ENCODE measurements around the gene ORAI1. TPM values are rescaled to one million over a fixed set of nuclear protein-coding genes. Genes with fewer than 3 reads are reported as not detected.

The ORAI1 gene
- total and polyA plus RNA-seq, 2 experiments from 2014 or later, result 15.0 to 39.1 TPM

DNA sequence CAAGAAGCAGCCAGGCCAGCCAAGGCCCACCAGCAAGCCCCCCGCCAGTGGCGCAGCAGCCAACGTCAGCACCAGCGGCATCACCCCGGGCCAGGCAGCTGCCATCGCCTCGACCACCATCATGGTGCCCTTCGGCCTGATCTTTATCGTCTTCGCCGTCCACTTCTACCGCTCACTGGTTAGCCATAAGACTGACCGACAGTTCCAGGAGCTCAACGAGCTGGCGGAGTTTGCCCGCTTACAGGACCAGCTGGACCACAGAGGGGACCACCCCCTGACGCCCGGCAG, 15.0 kb downstream of the ORAI1 start:
- Histone ChIP-seq H3K4me3 (no peak overlapping the region), H3K36me3 (replicated peaks; ENCODE audit: insufficient read depth, low read depth) (no peaks in the 10 kb centered on the region), H3K4me1 (ENCODE audit: insufficient read depth) (no peaks in the 10 kb centered on the region), H2AFZ (no peak overlapping the region), H4K20me1 (ENCODE audit: insufficient read depth, poor library complexity, severe bottlenecking) (no peaks in the 10 kb centered on the region), H3K27ac (no peak overlapping the region), H3K9me2 (replicated peaks; ENCODE audit: insufficient read depth) (no peaks in the 10 kb centered on the region), H3K27me3 (no peaks in the 10 kb centered on the region), H3K9me3 (ENCODE audit: low read depth) (no peaks in the 10 kb centered on the region), H3K79me2 (peaks cover 27% of the 10 kb centered on the region), H3K4me2 (no peak overlapping the region)
- over 99% methylated on average over 18 of the region's 18 CpGs for WGBS (ENCODE audit: low lambda C conversion rate, missing lambda C conversion rate)
- TF ChIP-seq, protein P1, sequence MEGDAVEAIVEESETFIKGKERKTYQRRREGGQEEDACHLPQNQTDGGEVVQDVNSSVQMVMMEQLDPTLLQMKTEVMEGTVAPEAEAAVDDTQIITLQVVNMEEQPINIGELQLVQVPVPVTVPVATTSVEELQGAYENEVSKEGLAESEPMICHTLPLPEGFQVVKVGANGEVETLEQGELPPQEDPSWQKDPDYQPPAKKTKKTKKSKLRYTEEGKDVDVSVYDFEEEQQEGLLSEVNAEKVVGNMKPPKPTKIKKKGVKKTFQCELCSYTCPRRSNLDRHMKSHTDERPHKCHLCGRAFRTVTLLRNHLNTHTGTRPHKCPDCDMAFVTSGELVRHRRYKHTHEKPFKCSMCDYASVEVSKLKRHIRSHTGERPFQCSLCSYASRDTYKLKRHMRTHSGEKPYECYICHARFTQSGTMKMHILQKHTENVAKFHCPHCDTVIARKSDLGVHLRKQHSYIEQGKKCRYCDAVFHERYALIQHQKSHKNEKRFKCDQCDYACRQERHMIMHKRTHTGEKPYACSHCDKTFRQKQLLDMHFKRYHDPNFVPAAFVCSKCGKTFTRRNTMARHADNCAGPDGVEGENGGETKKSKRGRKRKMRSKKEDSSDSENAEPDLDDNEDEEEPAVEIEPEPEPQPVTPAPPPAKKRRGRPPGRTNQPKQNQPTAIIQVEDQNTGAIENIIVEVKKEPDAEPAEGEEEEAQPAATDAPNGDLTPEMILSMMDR (IDR thresholded peaks at IDR 0.05; ENCODE audit: poor library complexity), result no peak
- no peak for TF ChIP-seq EZH2 (IDR thresholded peaks at IDR 0.05; ENCODE audit: borderline replicate concordance)
- no peak for TF ChIP-seq EZH2phosphoT487 (IDR thresholded peaks at IDR 0.05; ENCODE audit: low read depth, severe bottlenecking, unreplicated experiment)
- no peak for DNase-seq (ENCODE audit: low spot score)

DNA sequence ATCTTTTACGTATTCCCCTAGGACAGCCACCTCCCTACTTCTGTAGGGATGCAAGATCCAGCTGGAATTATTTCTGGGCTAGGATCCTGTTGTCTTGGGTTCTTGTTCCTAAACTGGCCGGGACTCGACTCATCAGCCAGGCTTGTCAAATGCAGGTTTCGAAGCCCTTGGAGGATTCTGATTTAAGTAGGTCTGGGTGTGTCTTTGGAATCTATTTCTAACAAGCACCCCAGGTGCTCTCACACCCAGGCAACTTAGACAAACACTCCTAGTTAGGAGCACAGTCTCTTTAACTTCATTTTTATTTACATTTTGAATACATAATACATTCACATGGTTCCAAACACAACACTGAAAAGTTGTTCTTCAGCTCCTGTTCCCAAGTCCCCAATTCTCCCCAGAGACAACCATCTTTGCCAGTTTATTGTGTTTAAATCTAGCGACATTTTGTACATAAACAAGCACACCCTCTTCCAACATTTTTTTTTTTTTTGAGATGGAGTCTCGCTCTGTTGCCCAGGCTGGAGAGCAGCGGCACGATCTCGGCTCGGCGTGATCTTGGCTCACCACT, 22.2 kb downstream of the ORAI1 start:
- Histone ChIP-seq H3K9me2 (replicated peaks; ENCODE audit: insufficient read depth) (no peaks in the 10 kb centered on the region), H2AFZ (no peak overlapping the region), H3K4me2 (no peak overlapping the region), H3K27me3 (no peaks in the 10 kb centered on the region), H3K79me2 (no peaks in the 10 kb centered on the region), H3K4me1 (ENCODE audit: insufficient read depth) (no peaks in the 10 kb centered on the region), H3K36me3 (replicated peaks; ENCODE audit: insufficient read depth, low read depth) (no peaks in the 10 kb centered on the region), H3K4me3 (no peak overlapping the region), H3K27ac (no peak overlapping the region), H3K9me3 (ENCODE audit: low read depth) (no peaks in the 10 kb centered on the region), H4K20me1 (ENCODE audit: insufficient read depth, poor library complexity, severe bottlenecking) (no peaks in the 10 kb centered on the region)
- WGBS (ENCODE audit: low lambda C conversion rate, missing lambda C conversion rate), result 94% methylated on average over 11 of the region's 11 CpGs
- TF ChIP-seq EZH2 (IDR thresholded peaks at IDR 0.05; ENCODE audit: borderline replicate concordance), result no peak
- TF ChIP-seq EZH2phosphoT487 (IDR thresholded peaks at IDR 0.05; ENCODE audit: low read depth, severe bottlenecking, unreplicated experiment), result no peak
- TF ChIP-seq, protein P1 (IDR thresholded peaks at IDR 0.05; ENCODE audit: poor library complexity), result no peak
- DNase-seq (ENCODE audit: low spot score), result no peak

DNA sequence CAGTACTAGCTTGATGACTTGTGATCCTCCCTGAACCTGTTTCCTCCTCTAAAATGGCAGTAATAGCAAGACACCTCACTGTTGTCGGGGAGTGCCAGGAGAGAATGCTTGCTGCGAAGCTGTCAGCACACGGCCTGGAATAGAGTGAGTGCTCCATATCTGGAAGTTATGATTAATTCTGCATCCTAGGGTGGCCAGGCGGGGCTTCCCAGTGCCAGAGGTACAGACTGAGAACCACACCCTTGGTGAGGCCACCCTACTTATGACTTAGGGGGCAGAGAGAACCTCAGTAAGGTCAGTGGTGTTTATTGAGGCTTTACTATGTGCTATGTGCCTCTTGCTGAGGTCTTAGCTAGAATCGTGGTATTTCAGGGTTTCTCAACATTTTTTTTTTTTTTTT, 23.0 kb downstream of the ORAI1 start:
- H3K79me2 ChIP-seq, result no peaks in the 10 kb centered on the region
- H3K9me2 ChIP-seq (replicated peaks; ENCODE audit: insufficient read depth), result no peaks in the 10 kb centered on the region
- H3K4me3 ChIP-seq, result no peak overlapping the region
- no peaks in the 10 kb centered on the region for H3K4me1 ChIP-seq (ENCODE audit: insufficient read depth)
- no peak for DNase-seq (ENCODE audit: low spot score)
- WGBS (ENCODE audit: low lambda C conversion rate, missing lambda C conversion rate), result 87% methylated on average over 5 of the region's 5 CpGs
- no peaks in the 10 kb centered on the region for H3K36me3 ChIP-seq (replicated peaks; ENCODE audit: insufficient read depth, low read depth)
- H3K27ac ChIP-seq, result no peak overlapping the region
- no peaks in the 10 kb centered on the region for H4K20me1 ChIP-seq (ENCODE audit: insufficient read depth, poor library complexity, severe bottlenecking)
- no peak overlapping the region for H2AFZ ChIP-seq
- TF ChIP-seq, protein P1 (IDR thresholded peaks at IDR 0.05; ENCODE audit: poor library complexity), result no peak
- TF ChIP-seq EZH2 (IDR thresholded peaks at IDR 0.05; ENCODE audit: borderline replicate concordance) (no peak), EZH2phosphoT487 (IDR thresholded peaks at IDR 0.05; ENCODE audit: low read depth, severe bottlenecking, unreplicated experiment) (no peak)
- H3K27me3 ChIP-seq, result no peaks in the 10 kb centered on the region
- H3K9me3 ChIP-seq (ENCODE audit: low read depth), result no peaks in the 10 kb centered on the region
- no peak overlapping the region for H3K4me2 ChIP-seq

Data from hepatocyte (in vitro differentiated cells).